GM21825 (cell line): ENCODE data around the gene CNTN4.
"Not testable (repeated sequence)": the region's sequence is repeated elsewhere in the genome, so short reads cannot be mapped to it uniquely, and the experiment has no call there.

Experiments
- ATAC-seq: cut with Tn5 transposase; IDR thresholded peaks from one replicate; pipeline ENCODE4 v1.9.1; 2021; ENCODE audit warnings: mild to moderate bottlenecking, moderate library complexity; ENCODE audit not compliant: unreplicated experiment

Gene CNTN4

GRCh38 chr3:2098398-2099027, at the start of gene CNTN4:
CNTN4 (plus strand) TSS chr3:2098866.
- ATAC-seq: no peak

GRCh38 chr3:2061360-2061759, 37.3 kb upstream of the CNTN4 start:
- no peak for ATAC-seq

GRCh38 chr3:2071531-2071930, 27.1 kb upstream of the CNTN4 start:
- ATAC-seq: no peak

- ATAC-seq: no peak
Measured at GRCh38 chr3:2078821-2079220, 19.8 kb upstream of the CNTN4 start.

- no peak for ATAC-seq
Measured at GRCh38 chr3:2082871-2083480, 15.7 kb upstream of the CNTN4 start.

GRCh38 chr3:2083558-2083957, 15.1 kb upstream of the CNTN4 start:
- not testable (repeated sequence) for ATAC-seq

- no peak for ATAC-seq
Measured at GRCh38 chr3:2090095-2090911, 8.4 kb upstream of the CNTN4 start.

GRCh38 chr3:2092758-2093157, 5.9 kb upstream of the CNTN4 start:
- ATAC-seq: no peak

GRCh38 chr3:2094941-2095340, 3.7 kb upstream of the CNTN4 start:
- no peak for ATAC-seq

GRCh38 chr3:2096216-2096615, 2.5 kb upstream of the CNTN4 start:
- no peak for ATAC-seq

GRCh38 chr3:2097641-2098191, 950 bp upstream of the CNTN4 start:
- no peak for ATAC-seq

GRCh38 chr3:2099028-2099671, 484 bp downstream of the CNTN4 start:
- no peak for ATAC-seq

- ATAC-seq: no peak
Measured at GRCh38 chr3:2099779-2100191, 1.1 kb downstream of the CNTN4 start.

- no peak for ATAC-seq
Measured at GRCh38 chr3:2106438-2106837, 7.8 kb downstream of the CNTN4 start.

GRCh38 chr3:2110597-2111117, 12.0 kb downstream of the CNTN4 start:
- no peak for ATAC-seq

GRCh38 chr3:2114617-2115275, 16.1 kb downstream of the CNTN4 start:
- no peak for ATAC-seq

- ATAC-seq: no peak
Measured at GRCh38 chr3:2130726-2131125, 32.1 kb downstream of the CNTN4 start.

GRCh38 chr3:2133146-2133545, 34.5 kb downstream of the CNTN4 start:
- ATAC-seq: no peak

- no peak for ATAC-seq
Measured at GRCh38 chr3:2137651-2138050, 39.0 kb downstream of the CNTN4 start.

- no peak for ATAC-seq
Measured at GRCh38 chr3:2141482-2141881, 42.8 kb downstream of the CNTN4 start.
